ENCODE data around the gene FETUB.

The FETUB gene

DNA sequence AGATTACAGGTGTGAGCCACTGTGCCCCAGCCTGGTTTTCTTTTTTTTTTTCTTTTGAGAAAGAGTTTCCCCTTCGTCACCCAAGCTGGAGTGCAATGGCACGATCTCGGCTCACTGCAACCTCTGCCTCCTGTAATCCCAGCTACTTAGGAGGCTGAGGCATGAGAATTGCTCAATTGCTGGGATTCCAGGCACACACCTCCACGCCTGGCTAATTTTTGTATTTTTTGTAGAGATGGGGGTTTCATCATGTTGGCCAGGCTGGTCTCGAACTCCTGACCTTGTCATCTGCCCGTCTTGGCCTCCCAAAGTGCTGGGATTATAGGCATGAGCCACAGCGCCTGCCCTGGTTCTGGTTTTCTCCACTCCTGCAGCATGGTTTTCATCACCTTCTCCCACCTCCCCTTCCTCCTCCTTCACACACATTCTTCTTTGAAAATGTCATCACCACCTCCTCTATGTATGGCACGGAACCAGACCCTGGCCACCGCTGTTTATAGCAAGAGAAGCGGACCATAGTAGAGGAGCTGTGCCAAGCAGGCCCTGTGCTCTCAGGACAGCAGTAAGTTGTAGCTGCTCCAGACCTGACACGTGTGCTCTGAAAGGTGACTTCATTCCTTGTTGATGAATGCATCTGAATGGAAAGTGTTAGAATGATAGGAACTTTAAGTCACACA lies 42.0 kb upstream of the FETUB start:
- TF ChIP-seq, protein P1, sequence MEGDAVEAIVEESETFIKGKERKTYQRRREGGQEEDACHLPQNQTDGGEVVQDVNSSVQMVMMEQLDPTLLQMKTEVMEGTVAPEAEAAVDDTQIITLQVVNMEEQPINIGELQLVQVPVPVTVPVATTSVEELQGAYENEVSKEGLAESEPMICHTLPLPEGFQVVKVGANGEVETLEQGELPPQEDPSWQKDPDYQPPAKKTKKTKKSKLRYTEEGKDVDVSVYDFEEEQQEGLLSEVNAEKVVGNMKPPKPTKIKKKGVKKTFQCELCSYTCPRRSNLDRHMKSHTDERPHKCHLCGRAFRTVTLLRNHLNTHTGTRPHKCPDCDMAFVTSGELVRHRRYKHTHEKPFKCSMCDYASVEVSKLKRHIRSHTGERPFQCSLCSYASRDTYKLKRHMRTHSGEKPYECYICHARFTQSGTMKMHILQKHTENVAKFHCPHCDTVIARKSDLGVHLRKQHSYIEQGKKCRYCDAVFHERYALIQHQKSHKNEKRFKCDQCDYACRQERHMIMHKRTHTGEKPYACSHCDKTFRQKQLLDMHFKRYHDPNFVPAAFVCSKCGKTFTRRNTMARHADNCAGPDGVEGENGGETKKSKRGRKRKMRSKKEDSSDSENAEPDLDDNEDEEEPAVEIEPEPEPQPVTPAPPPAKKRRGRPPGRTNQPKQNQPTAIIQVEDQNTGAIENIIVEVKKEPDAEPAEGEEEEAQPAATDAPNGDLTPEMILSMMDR (conservative IDR thresholded peaks at IDR 0.05; ENCODE audit: low read depth, low read length), result no peak
- no peak overlapping the region for H3K4me3 ChIP-seq (ENCODE audit: low read length)
- no peak for DNase-seq (ENCODE audit: low read depth)

DNA sequence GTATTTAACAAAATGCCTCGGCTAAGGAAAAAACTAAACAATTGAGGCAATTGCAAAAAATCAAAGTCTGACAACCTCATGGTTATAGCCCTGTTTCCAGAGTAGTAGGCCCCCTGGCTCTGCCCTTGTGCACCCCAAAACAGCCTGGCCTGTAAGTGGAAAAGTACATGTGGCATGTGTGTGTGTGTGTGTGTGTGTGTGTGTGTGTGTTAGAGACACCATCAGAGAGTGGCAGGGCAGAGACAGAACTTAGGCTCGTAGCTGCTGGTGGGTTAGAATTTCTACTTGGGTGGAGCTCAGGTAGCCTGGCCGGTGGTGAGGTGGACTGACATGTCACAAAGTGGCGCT lies 41.4 kb upstream of the FETUB start:
- TF ChIP-seq, protein P1 (conservative IDR thresholded peaks at IDR 0.05; ENCODE audit: low read depth, low read length), result no peak
- DNase-seq (ENCODE audit: low read depth), result no peak
- H3K4me3 ChIP-seq (ENCODE audit: low read length), result no peak overlapping the region

DNA sequence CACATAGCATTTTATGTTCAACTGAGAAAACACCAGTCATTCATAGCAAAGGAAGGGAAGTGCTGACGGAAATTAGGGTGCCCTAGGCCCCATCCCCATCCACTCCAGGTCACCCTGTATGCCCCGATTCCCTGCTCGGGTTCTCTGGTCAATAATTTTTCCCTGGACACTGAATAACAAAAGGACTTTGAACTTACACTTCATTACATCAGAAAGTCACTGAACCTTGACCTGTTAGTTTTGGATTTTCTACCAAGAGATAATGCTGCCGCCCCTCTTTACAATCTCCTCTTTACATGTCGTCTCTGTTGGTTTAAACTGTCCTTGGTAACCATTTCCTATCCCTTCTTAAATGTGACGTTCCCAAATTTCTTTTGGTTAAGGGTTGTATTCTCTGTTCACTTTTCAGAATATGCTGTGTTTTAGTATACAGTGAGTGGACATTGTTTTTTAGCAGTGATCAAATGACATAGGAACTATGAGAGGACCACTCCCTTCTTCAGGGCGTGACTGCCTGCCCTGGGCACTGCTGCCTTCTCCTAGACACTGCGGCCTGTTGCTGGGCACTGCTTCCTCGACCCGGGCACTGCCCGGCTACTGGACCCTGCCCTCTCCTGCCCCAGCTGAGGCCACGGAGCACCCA lies 40.9 kb upstream of the FETUB start:
- TF ChIP-seq, protein P1 (conservative IDR thresholded peaks at IDR 0.05; ENCODE audit: low read depth, low read length), result no peak
- H3K4me3 ChIP-seq (ENCODE audit: low read length), result no peak overlapping the region
- DNase-seq (ENCODE audit: low read depth), result no peak

DNA sequence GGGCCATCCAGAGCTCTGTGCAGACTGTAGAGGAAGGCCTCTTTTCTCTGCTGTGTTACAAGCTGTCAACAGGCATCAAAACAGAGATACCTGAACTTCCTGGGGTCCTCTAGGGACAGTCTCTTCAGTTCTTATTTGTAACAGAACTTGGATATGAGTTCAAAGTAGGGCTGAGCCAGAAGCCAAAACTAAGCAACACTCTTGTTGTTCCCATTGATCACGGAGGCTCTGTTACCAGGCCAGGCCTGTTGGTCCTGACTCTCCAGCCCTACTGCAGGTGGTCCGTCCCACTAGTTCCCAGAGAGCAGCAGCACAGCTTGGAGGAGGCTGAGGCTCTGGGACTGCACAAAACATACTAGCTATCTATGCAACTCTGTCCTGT lies 40.4 kb upstream of the FETUB start:
- TF ChIP-seq, protein P1 (conservative IDR thresholded peaks at IDR 0.05; ENCODE audit: low read depth, low read length), result no peak

DNA sequence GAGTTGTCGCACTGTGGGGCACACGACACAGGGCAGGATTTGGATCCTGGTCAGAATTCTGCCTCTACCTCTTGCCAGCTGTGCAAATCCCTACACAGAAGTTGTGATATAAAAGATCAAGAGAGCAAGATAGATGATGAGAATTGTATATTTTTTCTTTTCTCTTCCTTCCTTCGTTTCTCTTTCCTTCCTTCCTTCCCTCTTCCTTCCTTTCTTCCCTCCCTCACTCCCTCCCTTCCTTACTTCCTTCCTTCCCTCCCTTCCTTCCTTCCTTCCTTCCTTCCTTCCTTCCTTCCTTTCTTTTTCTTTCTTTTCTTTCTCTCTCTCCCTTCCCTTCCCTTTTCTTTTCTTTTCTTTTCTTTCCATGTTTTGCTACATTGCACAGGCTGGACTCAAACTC lies 39.3 kb upstream of the FETUB start:
- TF ChIP-seq, protein P1 (conservative IDR thresholded peaks at IDR 0.05; ENCODE audit: low read depth, low read length), result no peak

More for the DNA sequence above, 40.4 kb upstream of the FETUB start:
- no peak overlapping the region for H3K4me3 ChIP-seq (ENCODE audit: low read length)
- DNase-seq (ENCODE audit: low read depth), result no peak

DNA sequence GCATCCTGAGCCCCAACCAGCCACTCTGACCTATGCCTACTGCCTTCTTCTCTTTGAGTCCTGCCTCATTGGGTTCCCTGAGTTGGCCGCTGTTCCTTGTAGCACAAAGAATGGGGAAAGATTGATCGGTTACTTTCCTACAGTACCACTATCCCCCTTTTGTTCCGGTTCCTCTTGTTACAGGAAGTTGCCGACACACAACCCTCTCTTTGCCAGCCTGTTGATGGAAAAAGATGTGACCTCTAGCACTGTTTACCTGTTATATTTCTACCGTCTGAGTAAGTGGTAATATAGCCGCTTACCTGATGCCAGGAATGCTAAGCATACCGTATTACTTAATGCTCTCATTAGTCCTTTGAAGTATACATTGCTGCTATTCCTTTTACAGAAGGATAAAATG lies 37.0 kb upstream of the FETUB start:
- no peak for DNase-seq (ENCODE audit: low read depth)
- TF ChIP-seq, protein P1 (conservative IDR thresholded peaks at IDR 0.05; ENCODE audit: low read depth, low read length), result no peak
- H3K4me3 ChIP-seq (ENCODE audit: low read length), result no peak overlapping the region

More for the DNA sequence above, 39.3 kb upstream of the FETUB start:
- no peak overlapping the region for H3K4me3 ChIP-seq (ENCODE audit: low read length)
- no peak for DNase-seq (ENCODE audit: low read depth)

DNA sequence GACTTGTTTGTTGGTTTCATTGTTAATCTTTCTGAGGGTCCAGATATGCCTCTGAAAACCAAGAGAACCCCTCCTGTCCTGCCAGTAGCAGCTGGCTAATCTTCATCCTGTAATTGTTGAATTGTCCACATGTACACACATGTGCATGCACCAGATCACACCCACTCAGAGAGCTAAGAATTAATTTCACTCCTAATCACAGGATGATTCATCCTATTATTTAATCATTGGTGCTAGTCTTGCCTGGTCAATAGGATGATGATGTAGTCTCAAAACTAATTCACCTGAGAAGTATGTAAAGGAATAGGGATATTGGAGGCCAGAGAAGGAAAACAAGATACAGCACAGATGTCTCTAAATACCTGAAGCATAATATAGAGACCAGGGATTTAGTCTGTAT lies 35.1 kb upstream of the FETUB start:
- no peak for DNase-seq (ENCODE audit: low read depth)
- TF ChIP-seq, protein P1 (conservative IDR thresholded peaks at IDR 0.05; ENCODE audit: low read depth, low read length), result no peak
- H3K4me3 ChIP-seq (ENCODE audit: low read length), result no peak overlapping the region
